SK-N-SH (cell line): ENCODE measurements around the gene SLC44A2. TPM values are rescaled to one million over a fixed set of nuclear protein-coding genes. Genes with fewer than 3 reads are reported as not detected.

ENCODE experiments used
- CTCF ChIA-PET: fragments of 300-600, 350-600 bp; formaldehyde crosslinking; extraction: SDS; loops from one replicate; lab custom pipeline; 2021; lab: Yijun Ruan, JAX
- POLR2A ChIA-PET: fragments of 350-600 bp; sonication (Branson Sonifier 250); formaldehyde crosslinking; extraction: SDS; loops from one replicate; lab custom pipeline; 2020; ENCODE audit warnings: antibody characterized with exemption, inconsistent platforms; lab: Yijun Ruan, JAX
- DNase-seq: peaks from one replicate; pipeline ENCODE4 v3.0.0; 2012
- H2AFZ ChIP-seq: fragments of 200-600 bp; sonication (generic); 2 replicates; pipeline ENCODE4 v1.8.1; 2016; ENCODE audit warnings: antibody characterized with exemption, mild to moderate bottlenecking, low read depth
- H3F3A ChIP-seq: fragments of 200-600 bp; sonication (generic); replicated peaks from 2 replicates; pipeline ENCODE3; 2016; ENCODE audit warnings: antibody characterized with exemption, mild to moderate bottlenecking; ENCODE audit not compliant: insufficient read depth
- H3K27ac ChIP-seq, 2 experiments: fragments of 200-500 bp in 1 of 2; fragments of 200-600 bp in 1 of 2; sonication (Bioruptor generic) in 1 of 2; sonication (generic), shearing (Covaris generic) in 1 of 2; 2 replicates each; pipeline versions ENCODE4 v1.5.1 to v1.6.1; 2014 to 2016; ENCODE audit warnings: low read depth in 2 of 2, inconsistent platforms in 1 of 2, low read length in 1 of 2, mild to moderate bottlenecking in 1 of 2, mixed read lengths in 1 of 2
- H3K27me3 ChIP-seq: fragments of 200-600 bp; sonication (generic), shearing (Covaris generic); 2 replicates; pipeline ENCODE4 v1.6.1; 2016; ENCODE audit warnings: mixed run types; ENCODE audit not compliant: insufficient read depth
- H3K36me3 ChIP-seq, 2 experiments: fragments of 200-500 bp in 1 of 2; fragments of 200-600 bp in 1 of 2; sonication (Bioruptor generic) in 1 of 2; sonication (generic) in 1 of 2; replicated peaks in 1 of 2; 2 replicates each; pipeline versions ENCODE3 to v1.5.1; 2014 to 2016; ENCODE audit warnings: low read length in 1 of 2, mild to moderate bottlenecking in 1 of 2; ENCODE audit not compliant: insufficient read depth in 2 of 2, control insufficient read depth in 1 of 2
- H3K4me1 ChIP-seq, 2 experiments: fragments of 200-500 bp in 1 of 2; fragments of 200-600 bp in 1 of 2; sonication (Bioruptor generic) in 1 of 2; sonication (generic), shearing (Covaris generic) in 1 of 2; 2 replicates each; pipeline versions ENCODE4 v1.5.1 to v1.6.1; 2014 to 2016; ENCODE audit warnings: low read depth in 1 of 2, low read length in 1 of 2, mixed run types in 1 of 2; ENCODE audit not compliant: insufficient read depth in 2 of 2, control insufficient read depth in 1 of 2
- H3K4me2 ChIP-seq: fragments of 200-600 bp; sonication (generic), shearing (Covaris generic); 2 replicates; pipeline ENCODE4 v1.6.1; 2017; ENCODE audit warnings: mixed run types
- H3K4me3 ChIP-seq, 2 experiments: fragments of 200-500 bp in 1 of 2; fragments of 200-600 bp in 1 of 2; sonication (Bioruptor generic) in 1 of 2; sonication (generic), shearing (Covaris generic) in 1 of 2; 2 replicates each; pipeline versions ENCODE4 v1.5.1 to v1.8.1; 2014 to 2016; ENCODE audit warnings: low read depth in 2 of 2, inconsistent platforms in 1 of 2, low read length in 1 of 2, mild to moderate bottlenecking in 1 of 2, mixed read lengths in 1 of 2, moderate library complexity in 1 of 2
- H3K79me2 ChIP-seq: fragments of 200-600 bp; sonication (generic); 2 replicates; pipeline ENCODE4 v1.8.1; 2017; ENCODE audit warnings: mild to moderate bottlenecking; ENCODE audit not compliant: insufficient read depth
- H3K9ac ChIP-seq: fragments of 200-600 bp; sonication (generic); 2 replicates; pipeline ENCODE4 v1.6.1; 2017; ENCODE audit warnings: mixed run types
- H3K9me2 ChIP-seq: fragments of 200-600 bp; sonication (generic); 2 replicates; pipeline ENCODE4 v1.6.1; 2017; ENCODE audit warnings: mixed run types
- H3K9me3 ChIP-seq: fragments of 200-600 bp; sonication (generic); 2 replicates; pipeline ENCODE4 v1.6.1; 2017; ENCODE audit warnings: mixed run types, mild to moderate bottlenecking, moderate library complexity
- H4K20me1 ChIP-seq: fragments of 200-600 bp; sonication (generic); 2 replicates; pipeline ENCODE4 v1.6.1; 2017; ENCODE audit warnings: mild to moderate bottlenecking, mixed run types; ENCODE audit not compliant: insufficient read depth
- ELF1 ChIP-seq: IDR thresholded peaks from 2 replicates; pipeline ENCODE4 v1.4.0; 2012
- EZH2phosphoT487 ChIP-seq: fragments of 200-600 bp; sonication (generic); IDR thresholded peaks from 2 replicates; pipeline ENCODE4 v1.6.1; 2017; ENCODE audit warnings: low read depth, mixed run types, mild to moderate bottlenecking, antibody characterized with exemption, moderate library complexity, borderline replicate concordance
- FOSL2 ChIP-seq: IDR thresholded peaks from 2 replicates; pipeline ENCODE4 v1.4.0; 2012; ENCODE audit warnings: low read depth, mild to moderate bottlenecking, moderate library complexity, borderline replicate concordance
- FOXJ3 ChIP-seq: sonication (generic); formaldehyde crosslinking; IDR thresholded peaks from 2 replicates; pipeline ENCODE4 v1.5.1; 2020; ENCODE audit warnings: mild to moderate bottlenecking, missing genetic modification reagents
- JUND ChIP-seq: IDR thresholded peaks from 2 replicates; pipeline ENCODE4 v1.4.0; 2012
- MEF2A ChIP-seq: IDR thresholded peaks from 2 replicates; pipeline ENCODE4 v1.4.0; 2012; ENCODE audit warnings: low read depth, borderline replicate concordance
- MXI1 ChIP-seq: IDR thresholded peaks from 2 replicates; pipeline ENCODE4 v1.6.1; 2012; ENCODE audit warnings: mild to moderate bottlenecking, low read depth, low read length, improper control_type of control experiment
- NFIC ChIP-seq: IDR thresholded peaks from 2 replicates; pipeline ENCODE4 v1.4.0; 2012; ENCODE audit warnings: borderline replicate concordance
- NRF1 ChIP-seq: IDR thresholded peaks from 2 replicates; pipeline ENCODE4 v1.6.1; 2012; ENCODE audit warnings: low read depth, mild to moderate bottlenecking, low read length
- POLR2AphosphoS5 ChIP-seq: IDR thresholded peaks from 2 replicates; pipeline ENCODE4 v1.6.1; 2012; ENCODE audit warnings: low read depth, low read length
- RFX5 ChIP-seq: IDR thresholded peaks from 2 replicates; pipeline ENCODE4 v1.6.1; 2012; ENCODE audit warnings: mild to moderate bottlenecking, improper control_type of control experiment, low read length
- RXRA ChIP-seq: IDR thresholded peaks from 2 replicates; pipeline ENCODE4 v1.4.0; 2012; ENCODE audit warnings: low read depth, mild to moderate bottlenecking, borderline replicate concordance
- TAF1 ChIP-seq: IDR thresholded peaks from 2 replicates; pipeline ENCODE4 v1.6.1; 2012; ENCODE audit warnings: low read depth, mild to moderate bottlenecking, low read length, moderate library complexity, borderline replicate concordance
- YY1 ChIP-seq: IDR thresholded peaks from 2 replicates; pipeline ENCODE4 v1.4.0; 2012; ENCODE audit warnings: low read depth, mild to moderate bottlenecking
- WGBS: methylation state at CpG from one replicate; pipeline ENCODE4 v1.1.6; 2017; ENCODE audit warnings: low lambda C conversion rate; 5-methylcytosine and 5-hydroxymethylcytosine counted together
- polyA plus RNA-seq, 3 experiments: library from polyadenylated mRNA; depleted of rRNA; stranded (reverse); fragments of >200 nt; gene quantifications; 2 replicates each; pipeline ENCODE4 v1.2.3, GENCODE V29; 2012
- TF ChIP-seq, protein P1 (sequence below): IDR thresholded peaks from 2 replicates; pipeline ENCODE4 v1.4.0; 2012; ENCODE audit warnings: low read depth
- TF ChIP-seq, protein P2 (sequence below): IDR thresholded peaks from 2 replicates; pipeline ENCODE4 v1.4.0; 2012; ENCODE audit warnings: low read depth, borderline replicate concordance
- TF ChIP-seq, protein P3 (sequence below): fragments of 150-350 bp; IDR thresholded peaks from 2 replicates; pipeline ENCODE4 v1.6.1; 2016; ENCODE audit warnings: mild to moderate bottlenecking, low read depth, low read length
- TF ChIP-seq, protein P4 (sequence below): IDR thresholded peaks from 2 replicates; pipeline ENCODE4 v1.6.1; 2012; ENCODE audit warnings: mild to moderate bottlenecking, low read depth, low read length, moderate library complexity
- TF ChIP-seq, protein P5 (sequence below): fragments of 150-350 bp; IDR thresholded peaks from 2 replicates; pipeline ENCODE4 v1.6.1; 2017; ENCODE audit warnings: antibody characterized with exemption, low read length, low read depth, borderline replicate concordance
- TF ChIP-seq, protein P6 (sequence below): IDR thresholded peaks from 2 replicates; pipeline ENCODE4 v1.4.0; 2012; ENCODE audit warnings: low read depth, borderline replicate concordance

The SLC44A2 gene
- polyA plus RNA-seq, 1 of the 3 experiments (the other 2 are of a cell fraction), result 61.4 TPM

DNA sequence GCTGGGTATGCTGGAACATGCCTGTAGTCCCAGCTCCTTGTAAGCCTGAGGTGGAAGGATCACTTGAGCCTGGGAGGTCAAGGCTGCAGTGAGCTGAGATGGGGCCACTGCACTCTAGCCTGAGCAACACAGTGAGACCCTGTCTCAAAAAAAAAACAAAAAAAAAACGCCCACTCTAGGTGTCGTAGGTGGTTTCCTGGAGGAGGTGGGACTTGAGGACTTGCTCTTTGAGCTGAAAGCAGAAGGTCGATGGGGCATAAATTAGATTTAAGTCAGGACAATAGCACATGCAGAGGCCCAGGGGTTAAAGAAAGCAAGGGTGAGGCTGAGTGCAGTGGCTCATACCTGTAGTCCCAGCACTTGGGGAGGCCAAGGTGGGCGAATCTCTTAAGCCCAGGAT lies 15.9 kb downstream of the SLC44A2 start:
- Histone ChIP-seq H3K36me3 (peaks cover 11 to 13% of the 10 kb centered on the region in 2 experiments), H4K20me1 (no peaks in the 10 kb centered on the region), H2AFZ (no peak overlapping the region), H3K4me3 (no peak overlapping the region), H3K27ac (no peak overlapping the region), H3K9me3 (no peaks in the 10 kb centered on the region), H3K27me3 (no peaks in the 10 kb centered on the region), H3F3A (peaks cover 9% of the 10 kb centered on the region), H3K4me1 (peaks cover 10 to 14% of the 10 kb centered on the region in 2 experiments; a peak in 3 of 4 replicates), H3K79me2 (no peaks in the 10 kb centered on the region), H3K9me2 (no peaks in the 10 kb centered on the region), H3K4me2 (no peak overlapping the region), H3K9ac (no peak overlapping the region)
- POLR2A ChIA-PET, result interaction anchor here (1.3 kb wide), 1 partner anchor 14 kb away, joined by 3 read pairs; no protein-coding TSS in a partner anchor
- TF ChIP-seq YY1, result no peak
- TF ChIP-seq JUND, result no peak
- TF ChIP-seq, protein P1, sequence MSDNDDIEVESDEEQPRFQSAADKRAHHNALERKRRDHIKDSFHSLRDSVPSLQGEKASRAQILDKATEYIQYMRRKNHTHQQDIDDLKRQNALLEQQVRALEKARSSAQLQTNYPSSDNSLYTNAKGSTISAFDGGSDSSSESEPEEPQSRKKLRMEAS, result no peak
- no peak for TF ChIP-seq TAF1
- no peak for TF ChIP-seq NRF1
- no peak for TF ChIP-seq NFIC
- TF ChIP-seq, protein P2, sequence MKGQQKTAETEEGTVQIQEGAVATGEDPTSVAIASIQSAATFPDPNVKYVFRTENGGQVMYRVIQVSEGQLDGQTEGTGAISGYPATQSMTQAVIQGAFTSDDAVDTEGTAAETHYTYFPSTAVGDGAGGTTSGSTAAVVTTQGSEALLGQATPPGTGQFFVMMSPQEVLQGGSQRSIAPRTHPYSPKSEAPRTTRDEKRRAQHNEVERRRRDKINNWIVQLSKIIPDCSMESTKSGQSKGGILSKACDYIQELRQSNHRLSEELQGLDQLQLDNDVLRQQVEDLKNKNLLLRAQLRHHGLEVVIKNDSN, result no peak
- no peak for TF ChIP-seq RFX5
- no peak for TF ChIP-seq POLR2AphosphoS5
- TF ChIP-seq, protein P3, sequence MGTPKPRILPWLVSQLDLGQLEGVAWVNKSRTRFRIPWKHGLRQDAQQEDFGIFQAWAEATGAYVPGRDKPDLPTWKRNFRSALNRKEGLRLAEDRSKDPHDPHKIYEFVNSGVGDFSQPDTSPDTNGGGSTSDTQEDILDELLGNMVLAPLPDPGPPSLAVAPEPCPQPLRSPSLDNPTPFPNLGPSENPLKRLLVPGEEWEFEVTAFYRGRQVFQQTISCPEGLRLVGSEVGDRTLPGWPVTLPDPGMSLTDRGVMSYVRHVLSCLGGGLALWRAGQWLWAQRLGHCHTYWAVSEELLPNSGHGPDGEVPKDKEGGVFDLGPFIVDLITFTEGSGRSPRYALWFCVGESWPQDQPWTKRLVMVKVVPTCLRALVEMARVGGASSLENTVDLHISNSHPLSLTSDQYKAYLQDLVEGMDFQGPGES, result no peak
- no peak for TF ChIP-seq FOSL2
- TF ChIP-seq FOXJ3 (CRISPR knock-in tag), result no peak
- TF ChIP-seq, protein P4, sequence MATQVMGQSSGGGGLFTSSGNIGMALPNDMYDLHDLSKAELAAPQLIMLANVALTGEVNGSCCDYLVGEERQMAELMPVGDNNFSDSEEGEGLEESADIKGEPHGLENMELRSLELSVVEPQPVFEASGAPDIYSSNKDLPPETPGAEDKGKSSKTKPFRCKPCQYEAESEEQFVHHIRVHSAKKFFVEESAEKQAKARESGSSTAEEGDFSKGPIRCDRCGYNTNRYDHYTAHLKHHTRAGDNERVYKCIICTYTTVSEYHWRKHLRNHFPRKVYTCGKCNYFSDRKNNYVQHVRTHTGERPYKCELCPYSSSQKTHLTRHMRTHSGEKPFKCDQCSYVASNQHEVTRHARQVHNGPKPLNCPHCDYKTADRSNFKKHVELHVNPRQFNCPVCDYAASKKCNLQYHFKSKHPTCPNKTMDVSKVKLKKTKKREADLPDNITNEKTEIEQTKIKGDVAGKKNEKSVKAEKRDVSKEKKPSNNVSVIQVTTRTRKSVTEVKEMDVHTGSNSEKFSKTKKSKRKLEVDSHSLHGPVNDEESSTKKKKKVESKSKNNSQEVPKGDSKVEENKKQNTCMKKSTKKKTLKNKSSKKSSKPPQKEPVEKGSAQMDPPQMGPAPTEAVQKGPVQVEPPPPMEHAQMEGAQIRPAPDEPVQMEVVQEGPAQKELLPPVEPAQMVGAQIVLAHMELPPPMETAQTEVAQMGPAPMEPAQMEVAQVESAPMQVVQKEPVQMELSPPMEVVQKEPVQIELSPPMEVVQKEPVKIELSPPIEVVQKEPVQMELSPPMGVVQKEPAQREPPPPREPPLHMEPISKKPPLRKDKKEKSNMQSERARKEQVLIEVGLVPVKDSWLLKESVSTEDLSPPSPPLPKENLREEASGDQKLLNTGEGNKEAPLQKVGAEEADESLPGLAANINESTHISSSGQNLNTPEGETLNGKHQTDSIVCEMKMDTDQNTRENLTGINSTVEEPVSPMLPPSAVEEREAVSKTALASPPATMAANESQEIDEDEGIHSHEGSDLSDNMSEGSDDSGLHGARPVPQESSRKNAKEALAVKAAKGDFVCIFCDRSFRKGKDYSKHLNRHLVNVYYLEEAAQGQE, result no peak
- TF ChIP-seq, protein P5, sequence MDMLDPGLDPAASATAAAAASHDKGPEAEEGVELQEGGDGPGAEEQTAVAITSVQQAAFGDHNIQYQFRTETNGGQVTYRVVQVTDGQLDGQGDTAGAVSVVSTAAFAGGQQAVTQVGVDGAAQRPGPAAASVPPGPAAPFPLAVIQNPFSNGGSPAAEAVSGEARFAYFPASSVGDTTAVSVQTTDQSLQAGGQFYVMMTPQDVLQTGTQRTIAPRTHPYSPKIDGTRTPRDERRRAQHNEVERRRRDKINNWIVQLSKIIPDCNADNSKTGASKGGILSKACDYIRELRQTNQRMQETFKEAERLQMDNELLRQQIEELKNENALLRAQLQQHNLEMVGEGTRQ, result no peak
- TF ChIP-seq MEF2A, result no peak
- no peak for TF ChIP-seq EZH2phosphoT487
- TF ChIP-seq MXI1, result no peak
- TF ChIP-seq ELF1, result no peak
- no peak for TF ChIP-seq RXRA
- TF ChIP-seq, protein P6, sequence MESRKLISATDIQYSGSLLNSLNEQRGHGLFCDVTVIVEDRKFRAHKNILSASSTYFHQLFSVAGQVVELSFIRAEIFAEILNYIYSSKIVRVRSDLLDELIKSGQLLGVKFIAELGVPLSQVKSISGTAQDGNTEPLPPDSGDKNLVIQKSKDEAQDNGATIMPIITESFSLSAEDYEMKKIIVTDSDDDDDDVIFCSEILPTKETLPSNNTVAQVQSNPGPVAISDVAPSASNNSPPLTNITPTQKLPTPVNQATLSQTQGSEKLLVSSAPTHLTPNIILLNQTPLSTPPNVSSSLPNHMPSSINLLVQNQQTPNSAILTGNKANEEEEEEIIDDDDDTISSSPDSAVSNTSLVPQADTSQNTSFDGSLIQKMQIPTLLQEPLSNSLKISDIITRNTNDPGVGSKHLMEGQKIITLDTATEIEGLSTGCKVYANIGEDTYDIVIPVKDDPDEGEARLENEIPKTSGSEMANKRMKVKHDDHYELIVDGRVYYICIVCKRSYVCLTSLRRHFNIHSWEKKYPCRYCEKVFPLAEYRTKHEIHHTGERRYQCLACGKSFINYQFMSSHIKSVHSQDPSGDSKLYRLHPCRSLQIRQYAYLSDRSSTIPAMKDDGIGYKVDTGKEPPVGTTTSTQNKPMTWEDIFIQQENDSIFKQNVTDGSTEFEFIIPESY, result no peak
- WGBS, result 80% methylated on average over 4 of the region's 4 CpGs
- CTCF ChIA-PET, result interaction anchor here (0.9 to 15.7 kb wide), 5 partner anchors 8 to 59 kb away, joined by 3 to 330 read pairs (median 4); no protein-coding TSS in a partner anchor
- DNase-seq, result no peak
